ENCODE results near the gene SPATC1L. TPM values are rescaled to one million over a fixed set of nuclear protein-coding genes. Genes with fewer than 3 reads are reported as not detected.
A peak's percentile ranks its signal among the peaks of the same experiment; 100 is the strongest.

The SPATC1L gene
- total and polyA plus RNA-seq, 7 experiments from 2014 or later = 3.7 to 17.9 (median 11.4) TPM

DNA sequence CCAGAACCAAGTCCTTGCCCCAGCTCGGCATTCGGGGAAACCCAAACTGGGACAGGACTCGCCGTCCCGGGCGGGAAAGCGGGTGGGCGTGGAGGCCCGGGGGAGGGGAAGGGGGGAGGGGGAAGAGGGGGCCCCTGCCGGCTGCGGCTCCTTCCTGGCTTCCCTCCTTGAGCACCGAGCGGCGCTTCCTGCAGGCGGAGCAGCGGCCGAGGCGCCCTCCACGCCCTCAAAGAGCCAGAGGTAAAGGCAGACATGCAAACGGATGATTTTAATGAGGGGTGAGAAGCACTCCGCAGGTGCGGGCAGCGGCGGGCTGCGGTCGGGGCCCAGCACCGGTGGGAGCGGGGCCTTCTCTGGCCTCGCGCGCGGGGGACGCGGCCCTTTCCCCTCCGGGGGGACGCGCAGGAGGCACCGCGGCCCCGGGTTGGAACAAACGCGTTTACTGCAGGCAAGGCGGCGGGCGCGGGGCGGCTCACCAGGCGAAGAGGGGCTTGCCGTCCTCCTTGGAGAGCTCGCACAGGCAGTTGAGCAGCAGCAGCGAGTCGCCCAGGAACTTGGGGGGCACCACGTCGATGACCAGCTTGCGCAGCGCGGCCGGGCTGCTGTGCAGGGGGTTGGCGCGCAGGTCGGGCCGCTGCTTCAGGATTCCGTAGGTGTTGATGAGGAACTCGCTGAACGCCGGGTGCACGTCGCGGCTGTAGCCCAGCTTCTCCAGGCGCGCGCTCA, 23.2 kb downstream of the SPATC1L start:
- Histone ChIP-seq H3K36me3 (ENCODE audit: control insufficient read depth in 2 of 3, insufficient read depth in 3 of 3, low read length in 3 of 3) (no peaks in the 10 kb centered on the region), H3K9me3 (ENCODE audit: control insufficient read depth in 2 of 3, low read length in 3 of 3) (no peaks in the 10 kb centered on the region), H3K4me1 (ENCODE audit: control insufficient read depth in 2 of 2, insufficient read depth in 2 of 2, low read length in 2 of 2) (no peaks in the 10 kb centered on the region), H3K27me3 (ENCODE audit: control insufficient read depth in 2 of 2, insufficient read depth in 2 of 2, low read length in 2 of 2) (no peaks in the 10 kb centered on the region), H3K4me3 (ENCODE audit: low read length) (no peak overlapping the region), H3K27ac (ENCODE audit: low read depth, low read length) (no peak overlapping the region)
- Mint-ChIP-seq H3K9me3 (no peaks in the 10 kb centered on the region), H3K4me3 (peak overlapping the region in 5 of 10 donors; percentile 14 to 77 (median 33)), H3K27ac (peak overlapping the region in 1 of 9 donors; percentile 38), H3K4me1 (peaks cover 0 to 6% (median 0%) of the 10 kb centered on the region in 7 donors), H3K27me3 (peaks cover 0 to 11% (median 0%) of the 10 kb centered on the region in 5 donors), H3K36me3 (peaks cover 0 to 3% (median 0%) of the 10 kb centered on the region in 5 donors)
- intact Hi-C loops (cut with micrococcal nuclease) = no loop called here
- ChIA-PET CTCF (no interaction called here), POLR2A (interaction anchor here (1.0 kb wide), 1 partner anchor 10 kb away, joined by 3 read pairs; no protein-coding TSS in a partner anchor)
- DNase-seq (peak in 4 of 9 donors; percentile 9 to 43 (median 28)), ATAC-seq (peak; percentile 29)

DNA sequence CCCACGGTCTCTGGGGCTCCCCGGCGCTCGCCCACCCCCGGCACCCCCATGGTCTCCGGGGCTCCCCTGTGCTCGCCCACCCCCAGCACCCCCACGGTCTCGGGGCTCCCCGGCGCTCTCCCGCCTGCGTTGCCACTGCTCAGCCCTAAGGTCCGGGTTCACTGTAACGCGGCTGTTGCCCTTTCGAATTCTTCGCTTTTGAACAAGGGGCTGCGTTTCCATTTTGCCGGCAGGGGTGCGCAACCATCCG, 23.7 kb downstream of the SPATC1L start:
- no peaks in the 10 kb centered on the region for H3K27me3 ChIP-seq (ENCODE audit: control insufficient read depth in 2 of 2, insufficient read depth in 2 of 2, low read length in 2 of 2)
- Mint-ChIP-seq H3K4me1 (peaks cover 0 to 6% (median 0%) of the 10 kb centered on the region in 7 donors), H3K9me3 (no peaks in the 10 kb centered on the region), H3K27me3 (peaks cover 0 to 11% (median 0%) of the 10 kb centered on the region in 5 donors), H3K27ac (peak overlapping the region in 1 of 9 donors; percentile 38), H3K4me3 (peak overlapping the region in 1 of 10 donors; percentile 77), H3K36me3 (peaks cover 0 to 3% (median 0%) of the 10 kb centered on the region in 5 donors)
- no peak overlapping the region for H3K27ac ChIP-seq (ENCODE audit: low read depth, low read length)
- ChIA-PET POLR2A (no interaction called here), CTCF (no interaction called here)
- ATAC-seq (no peak), DNase-seq (no peak)
- no peaks in the 10 kb centered on the region for H3K9me3 ChIP-seq (ENCODE audit: control insufficient read depth in 2 of 3, low read length in 3 of 3)
- no peaks in the 10 kb centered on the region for H3K36me3 ChIP-seq (ENCODE audit: control insufficient read depth in 2 of 3, insufficient read depth in 3 of 3, low read length in 3 of 3)
- no peaks in the 10 kb centered on the region for H3K4me1 ChIP-seq (ENCODE audit: control insufficient read depth in 2 of 2, insufficient read depth in 2 of 2, low read length in 2 of 2)
- intact Hi-C loops (cut with micrococcal nuclease) = no loop called here
- no peak overlapping the region for H3K4me3 ChIP-seq (ENCODE audit: low read length)

DNA sequence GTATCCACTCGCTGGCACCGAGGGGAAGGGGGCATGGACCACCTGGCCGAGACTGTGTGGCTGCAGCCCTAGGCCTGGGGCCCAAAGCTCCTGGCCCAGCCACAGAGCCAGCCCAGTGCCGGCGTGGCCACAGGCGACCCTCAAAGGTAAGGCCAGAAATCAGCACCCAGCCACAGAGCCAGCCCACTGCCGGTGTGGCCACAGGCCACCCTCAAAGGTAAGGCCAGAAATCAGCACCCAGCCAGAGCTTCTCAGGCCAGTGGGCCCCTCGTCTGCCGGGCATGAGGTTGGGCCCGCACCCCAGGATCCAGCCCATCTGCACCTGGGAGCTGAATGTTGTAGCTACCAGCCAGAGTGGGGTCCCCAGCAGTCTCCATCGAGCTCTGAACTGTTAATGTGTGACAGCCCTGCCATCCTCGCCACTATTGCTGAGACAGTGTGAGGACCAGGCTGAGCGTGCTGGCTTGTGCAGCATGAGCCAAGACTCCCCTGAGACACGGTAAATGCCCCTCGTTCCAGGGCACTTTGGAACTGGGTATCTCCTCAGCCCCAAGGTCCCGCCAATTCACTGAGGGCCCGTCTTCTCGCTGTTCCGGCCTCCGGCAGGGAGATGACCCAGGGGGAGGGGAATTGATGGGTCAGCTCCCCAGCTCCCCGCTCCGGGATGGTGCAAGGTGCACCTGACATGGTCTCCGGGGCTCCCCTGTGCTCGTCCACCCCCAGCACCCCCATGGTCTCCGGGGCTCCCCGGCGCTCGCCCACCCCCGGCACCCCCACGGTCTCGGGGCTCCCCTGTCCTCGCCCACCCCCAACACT, 24.2 kb downstream of the SPATC1L start:
- POLR2A ChIA-PET = no interaction called here

DNA sequence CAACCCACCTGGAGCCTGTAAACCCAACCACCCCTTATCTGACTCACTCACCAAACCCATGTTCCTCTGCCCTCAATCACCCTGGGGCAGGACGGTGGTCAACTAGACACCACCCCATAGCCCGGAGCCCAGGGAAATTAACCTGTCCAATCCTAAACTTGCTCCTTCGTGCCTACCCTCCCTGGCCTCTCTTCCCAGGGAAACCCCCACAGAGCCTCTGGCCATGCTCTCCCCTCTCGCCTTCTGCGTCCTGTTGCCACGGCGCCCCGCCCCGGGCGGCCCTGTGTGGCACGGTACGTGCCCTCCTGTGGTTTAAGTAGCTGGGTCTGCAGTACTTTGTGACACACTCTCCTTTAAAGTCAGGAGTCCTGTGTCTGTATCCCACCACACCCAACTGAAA, 24.9 kb downstream of the SPATC1L start:
- peak overlapping the region in 3 of 9 donors; percentile 65 to 71 (median 69) for H3K27ac Mint-ChIP-seq
- peaks cover 0 to 3% (median 0%) of the 10 kb centered on the region in 5 donors for H3K36me3 Mint-ChIP-seq
- Histone ChIP-seq H3K27ac (ENCODE audit: low read depth, low read length) (no peak overlapping the region), H3K4me3 (ENCODE audit: low read length) (no peak overlapping the region), H3K27me3 (ENCODE audit: control insufficient read depth in 2 of 2, insufficient read depth in 2 of 2, low read length in 2 of 2) (no peaks in the 10 kb centered on the region), H3K9me3 (ENCODE audit: control insufficient read depth in 2 of 3, low read length in 3 of 3) (no peaks in the 10 kb centered on the region), H3K36me3 (ENCODE audit: control insufficient read depth in 2 of 3, insufficient read depth in 3 of 3, low read length in 3 of 3) (no peaks in the 10 kb centered on the region), H3K4me1 (ENCODE audit: control insufficient read depth in 2 of 2, insufficient read depth in 2 of 2, low read length in 2 of 2) (no peaks in the 10 kb centered on the region)
- peak overlapping the region in 2 of 10 donors; percentile 7 to 13 for H3K4me3 Mint-ChIP-seq
- intact Hi-C loops (cut with micrococcal nuclease) = no loop called here
- no peaks in the 10 kb centered on the region for H3K9me3 Mint-ChIP-seq
- ATAC-seq (no peak), DNase-seq (no peak)
- H3K27me3 Mint-ChIP-seq = peaks cover 0 to 11% (median 0%) of the 10 kb centered on the region in 5 donors
- ChIA-PET CTCF (no interaction called here), POLR2A (no interaction called here)
- peaks cover 0 to 6% (median 0%) of the 10 kb centered on the region in 7 donors for H3K4me1 Mint-ChIP-seq

More for the DNA sequence above, 24.2 kb downstream of the SPATC1L start:
- CTCF ChIA-PET = no interaction called here
- Histone ChIP-seq H3K4me3 (ENCODE audit: low read length) (no peak overlapping the region), H3K9me3 (ENCODE audit: control insufficient read depth in 2 of 3, low read length in 3 of 3) (no peaks in the 10 kb centered on the region), H3K36me3 (ENCODE audit: control insufficient read depth in 2 of 3, insufficient read depth in 3 of 3, low read length in 3 of 3) (no peaks in the 10 kb centered on the region), H3K27me3 (ENCODE audit: control insufficient read depth in 2 of 2, insufficient read depth in 2 of 2, low read length in 2 of 2) (no peaks in the 10 kb centered on the region), H3K4me1 (ENCODE audit: control insufficient read depth in 2 of 2, insufficient read depth in 2 of 2, low read length in 2 of 2) (no peaks in the 10 kb centered on the region), H3K27ac (ENCODE audit: low read depth, low read length) (no peak overlapping the region)
- Mint-ChIP-seq H3K9me3 (no peaks in the 10 kb centered on the region), H3K36me3 (peaks cover 0 to 3% (median 0%) of the 10 kb centered on the region in 5 donors), H3K27me3 (peaks cover 0 to 11% (median 0%) of the 10 kb centered on the region in 5 donors), H3K27ac (peak overlapping the region in 1 of 9 donors; percentile 54), H3K4me1 (peaks cover 0 to 6% (median 0%) of the 10 kb centered on the region in 7 donors), H3K4me3 (peak overlapping the region in 3 of 10 donors; percentile 32 to 44 (median 38))
- intact Hi-C loops (cut with micrococcal nuclease) = no loop called here
- no peak for ATAC-seq
- DNase-seq = peak in 1 of 9 donors; percentile 4

DNA sequence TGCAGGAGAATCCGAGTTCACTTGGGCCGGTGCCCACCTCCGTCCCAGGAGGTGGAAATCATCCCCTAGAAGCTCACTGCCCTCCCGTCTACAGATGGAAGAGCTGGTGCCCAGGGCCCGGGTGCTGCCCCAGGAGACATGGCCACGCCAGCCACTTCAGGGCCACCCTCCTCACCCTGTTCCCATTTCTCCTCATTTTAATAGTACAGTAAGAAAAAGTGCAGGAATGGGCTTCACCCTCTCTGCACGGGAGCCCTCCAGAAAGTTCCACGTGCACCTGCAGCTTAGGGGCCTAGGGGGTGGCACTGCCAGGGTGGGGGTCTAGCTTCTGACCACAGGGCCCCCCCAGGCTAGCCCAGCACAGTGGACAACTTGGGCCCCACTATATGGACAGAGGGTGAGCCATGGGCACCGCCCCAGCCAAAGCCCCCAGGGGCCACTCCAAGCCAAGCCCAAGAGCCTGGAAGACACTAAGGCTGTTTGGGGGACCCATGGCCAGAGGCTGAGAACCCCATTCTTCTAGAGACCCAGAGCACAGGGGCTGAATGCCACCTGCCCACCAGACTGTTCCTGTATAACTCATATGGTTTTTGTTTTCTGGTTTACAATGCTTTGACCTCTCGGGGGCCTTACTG, 25.5 kb downstream of the SPATC1L start:
- no peaks in the 10 kb centered on the region for H3K9me3 Mint-ChIP-seq
- H3K4me3 Mint-ChIP-seq = peak overlapping the region in 2 of 10 donors; percentile 7 to 13
- H3K27me3 Mint-ChIP-seq = peaks cover 0 to 11% (median 0%) of the 10 kb centered on the region in 5 donors
- ChIA-PET CTCF (no interaction called here), POLR2A (no interaction called here)
- DNase-seq = no peak
- H3K27ac Mint-ChIP-seq = peak overlapping the region in 2 of 9 donors; percentile 69 to 71
- intact Hi-C loops (cut with micrococcal nuclease) = no loop called here
- ATAC-seq = no peak
- H3K36me3 Mint-ChIP-seq = peaks cover 0 to 3% (median 0%) of the 10 kb centered on the region in 5 donors
- no peaks in the 10 kb centered on the region for H3K9me3 ChIP-seq (ENCODE audit: control insufficient read depth in 2 of 3, low read length in 3 of 3)
- H3K36me3 ChIP-seq (ENCODE audit: control insufficient read depth in 2 of 3, insufficient read depth in 3 of 3, low read length in 3 of 3) = no peaks in the 10 kb centered on the region
- no peak overlapping the region for H3K27ac ChIP-seq (ENCODE audit: low read depth, low read length)
- H3K4me1 ChIP-seq (ENCODE audit: control insufficient read depth in 2 of 2, insufficient read depth in 2 of 2, low read length in 2 of 2) = no peaks in the 10 kb centered on the region
- peaks cover 0 to 6% (median 0%) of the 10 kb centered on the region in 7 donors for H3K4me1 Mint-ChIP-seq
- no peaks in the 10 kb centered on the region for H3K27me3 ChIP-seq (ENCODE audit: control insufficient read depth in 2 of 2, insufficient read depth in 2 of 2, low read length in 2 of 2)
- H3K4me3 ChIP-seq (ENCODE audit: low read length) = no peak overlapping the region

DNA sequence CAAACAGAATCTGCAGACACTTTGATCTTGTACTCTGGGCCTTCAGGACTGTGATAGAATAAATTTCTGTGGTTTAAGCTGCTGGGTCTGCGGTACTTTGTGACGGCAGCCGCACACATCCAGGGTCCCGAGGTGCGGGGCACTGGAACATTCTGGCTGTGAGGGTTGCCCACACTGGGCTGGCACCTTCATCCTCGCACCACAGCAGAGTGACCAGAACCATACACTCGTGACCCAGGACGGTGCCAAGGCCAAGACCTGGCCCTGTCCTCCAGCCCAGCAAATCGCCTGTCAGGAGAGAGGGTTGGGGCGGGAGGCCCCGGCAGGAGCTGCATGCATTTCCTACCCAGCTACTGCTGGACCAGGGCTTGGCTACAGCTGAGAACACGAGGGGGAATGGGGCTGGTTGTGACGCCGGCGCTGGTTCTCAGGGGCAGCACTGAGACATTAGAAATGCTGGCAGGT, 26.2 kb downstream of the SPATC1L start:
- ATAC-seq = no peak
- ChIA-PET POLR2A (no interaction called here), CTCF (no interaction called here)
- Histone ChIP-seq H3K4me1 (ENCODE audit: control insufficient read depth in 2 of 2, insufficient read depth in 2 of 2, low read length in 2 of 2) (no peaks in the 10 kb centered on the region), H3K36me3 (ENCODE audit: control insufficient read depth in 2 of 3, insufficient read depth in 3 of 3, low read length in 3 of 3) (no peaks in the 10 kb centered on the region), H3K27ac (ENCODE audit: low read depth, low read length) (no peak overlapping the region), H3K9me3 (ENCODE audit: control insufficient read depth in 2 of 3, low read length in 3 of 3) (no peaks in the 10 kb centered on the region), H3K4me3 (ENCODE audit: low read length) (no peak overlapping the region), H3K27me3 (ENCODE audit: control insufficient read depth in 2 of 2, insufficient read depth in 2 of 2, low read length in 2 of 2) (no peaks in the 10 kb centered on the region)
- H3K4me3 Mint-ChIP-seq = no peak overlapping the region
- no peak for DNase-seq
- H3K9me3 Mint-ChIP-seq = no peaks in the 10 kb centered on the region
- peaks cover 0 to 5% (median 0%) of the 10 kb centered on the region in 5 donors for H3K27me3 Mint-ChIP-seq
- H3K36me3 Mint-ChIP-seq = peaks cover 0 to 3% (median 0%) of the 10 kb centered on the region in 5 donors
- H3K27ac Mint-ChIP-seq = no peak overlapping the region
- peaks cover 0 to 3% (median 0%) of the 10 kb centered on the region in 7 donors for H3K4me1 Mint-ChIP-seq
- intact Hi-C loops (cut with micrococcal nuclease) = no loop called here
